ENCODE measurements around the gene MPV17L2.
"Not testable (repeated sequence)": the region's sequence is repeated elsewhere in the genome, so short reads cannot be mapped to it uniquely, and the experiment has no call there.

Gene MPV17L2

DNA sequence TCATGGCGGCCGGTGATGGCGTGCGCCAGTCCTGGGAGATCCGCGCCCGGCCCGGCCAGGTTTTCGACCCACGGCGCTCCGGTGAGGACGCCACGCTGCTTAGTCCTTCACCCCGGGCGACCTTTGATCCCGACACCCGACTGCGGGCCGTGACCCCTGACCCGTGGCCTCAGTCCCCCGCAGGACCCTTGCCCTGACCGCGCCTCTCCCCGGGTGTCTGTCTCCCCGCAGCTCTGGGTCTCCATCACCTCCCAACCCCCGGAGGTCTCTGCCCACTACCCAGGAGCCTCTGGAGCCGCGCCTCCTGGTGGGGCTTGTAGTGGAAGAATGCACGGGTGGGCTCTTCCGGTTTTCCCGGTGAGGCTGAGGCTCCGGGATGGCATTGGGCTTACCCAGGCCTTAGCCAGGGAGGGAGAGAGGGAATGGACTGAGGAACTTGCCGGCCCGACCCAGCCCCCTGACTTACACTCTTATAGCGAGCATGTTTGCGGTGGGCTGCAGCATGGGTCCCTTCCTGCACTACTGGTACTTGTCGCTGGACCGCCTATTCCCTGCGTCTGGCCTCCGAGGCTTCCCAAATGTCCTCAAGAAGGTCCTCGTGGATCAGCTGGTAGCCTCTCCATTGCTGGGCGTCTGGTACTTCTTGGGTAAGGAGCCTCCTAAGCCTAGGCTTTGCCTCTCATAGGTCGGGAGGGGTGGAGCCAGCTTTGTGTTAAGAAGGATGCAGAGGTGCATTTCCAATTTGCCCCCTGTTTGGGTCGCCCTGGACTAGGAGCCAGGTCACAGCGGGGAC lies 566 bp downstream of the MPV17L2 start:
- DNase-seq = no peak

DNA sequence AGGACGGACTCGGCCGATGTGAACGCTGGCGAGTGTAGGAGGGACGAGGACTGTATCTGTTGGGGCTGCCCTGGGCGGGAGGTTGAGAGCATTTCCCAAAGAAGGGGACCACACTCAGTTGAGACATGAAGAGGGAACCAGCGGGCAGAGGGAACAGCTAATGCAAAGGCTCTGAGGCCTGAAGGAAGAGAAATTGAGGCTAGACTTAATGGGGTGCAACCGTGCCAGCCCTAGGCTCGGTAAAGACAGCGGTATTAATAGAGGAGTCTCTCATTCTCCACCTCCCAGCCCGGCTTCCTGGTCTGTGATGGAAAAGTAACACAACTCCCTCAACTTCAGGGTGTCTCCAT lies 1.1 kb downstream of the MPV17L2 start:
- no peak for DNase-seq

DNA sequence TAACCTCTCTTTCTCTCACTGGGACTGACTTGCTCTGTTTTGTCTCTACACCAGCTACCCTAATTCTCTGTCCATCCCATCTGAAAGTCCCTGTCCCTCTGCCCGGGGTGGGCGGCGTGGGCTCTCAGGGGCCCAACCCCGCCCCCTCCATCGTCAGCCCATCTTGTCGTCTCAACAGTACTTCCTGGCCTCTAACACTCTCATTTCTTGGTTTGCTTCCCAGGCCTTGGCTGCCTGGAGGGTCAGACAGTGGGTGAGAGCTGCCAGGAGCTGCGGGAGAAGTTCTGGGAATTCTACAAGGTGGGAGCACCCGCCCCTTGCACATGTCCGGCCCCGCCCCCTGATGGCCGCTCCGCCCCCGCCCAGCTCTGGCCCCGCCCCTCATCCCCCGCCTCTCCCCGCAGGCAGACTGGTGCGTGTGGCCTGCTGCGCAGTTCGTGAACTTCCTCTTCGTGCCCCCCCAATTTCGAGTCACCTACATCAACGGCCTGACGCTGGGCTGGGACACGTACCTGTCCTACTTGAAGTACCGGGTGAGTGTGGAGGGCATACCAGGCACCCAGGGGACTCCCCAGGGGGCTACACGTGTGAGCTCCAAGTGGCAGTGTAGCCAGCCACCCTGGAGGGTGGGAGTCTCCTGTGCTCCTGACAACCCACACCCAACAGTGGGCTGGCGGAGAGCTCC lies 1.7 kb downstream of the MPV17L2 start:
- peak in 4 of 14 donors; percentile 8 to 55 (median 18) for DNase-seq

DNA sequence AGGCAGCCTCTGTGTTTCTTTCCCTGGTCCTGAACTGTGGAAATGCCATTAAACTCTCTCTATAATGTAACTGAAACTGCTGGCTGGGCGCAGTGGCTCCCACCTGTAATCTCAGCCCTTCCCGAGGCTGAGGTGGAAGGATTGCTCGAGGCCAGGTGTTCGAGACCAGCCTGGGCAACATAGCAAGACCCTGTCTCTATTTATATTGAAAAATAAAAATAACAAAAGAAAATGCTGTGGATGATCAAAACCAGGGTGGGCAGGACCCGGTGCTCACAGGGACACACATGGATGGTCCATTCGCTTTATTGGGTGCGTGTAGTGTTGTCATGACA lies 3.5 kb downstream of the MPV17L2 start:
- no peak for DNase-seq

DNA sequence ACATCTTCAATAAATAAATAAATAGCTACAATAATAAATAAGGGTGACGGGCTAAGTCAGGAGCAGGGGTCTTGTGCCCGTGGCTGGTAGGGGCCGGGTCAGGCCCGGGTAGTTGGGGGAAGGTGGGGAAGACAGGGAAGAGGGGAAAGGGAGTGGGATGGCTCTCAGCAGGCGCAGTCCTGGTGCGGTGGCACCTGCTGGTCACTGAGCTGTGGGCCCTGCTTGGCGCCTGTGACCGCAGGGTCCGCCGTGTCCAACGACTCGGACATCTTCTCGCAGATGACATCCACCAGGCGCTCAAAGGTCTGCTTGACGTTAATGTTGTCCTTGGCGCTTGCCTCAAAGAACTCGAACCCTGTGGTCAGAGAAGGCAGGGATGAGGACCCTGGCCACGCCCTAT lies 4.3 kb downstream of the MPV17L2 start:
- no peak for DNase-seq

DNA sequence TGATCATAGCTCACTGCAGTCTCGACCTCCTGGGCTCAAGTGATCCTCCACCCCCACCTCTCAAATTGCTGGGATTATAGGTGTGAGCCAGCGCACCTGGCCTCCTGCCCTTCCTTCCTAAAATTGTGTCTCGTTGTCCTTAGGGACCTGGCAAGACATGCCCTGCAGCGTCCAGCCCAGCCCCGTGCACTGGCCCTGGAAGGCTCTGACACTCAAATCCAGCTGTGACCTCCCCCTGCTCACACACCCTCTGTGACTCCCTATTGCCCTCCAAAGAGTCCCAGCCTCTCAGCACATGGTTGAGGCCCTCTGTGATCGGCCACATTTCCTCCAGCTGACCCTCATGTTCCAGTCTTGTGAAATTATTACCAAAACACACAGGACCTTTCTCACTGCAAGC lies 4.9 kb downstream of the MPV17L2 start:
- no peak for DNase-seq

DNA sequence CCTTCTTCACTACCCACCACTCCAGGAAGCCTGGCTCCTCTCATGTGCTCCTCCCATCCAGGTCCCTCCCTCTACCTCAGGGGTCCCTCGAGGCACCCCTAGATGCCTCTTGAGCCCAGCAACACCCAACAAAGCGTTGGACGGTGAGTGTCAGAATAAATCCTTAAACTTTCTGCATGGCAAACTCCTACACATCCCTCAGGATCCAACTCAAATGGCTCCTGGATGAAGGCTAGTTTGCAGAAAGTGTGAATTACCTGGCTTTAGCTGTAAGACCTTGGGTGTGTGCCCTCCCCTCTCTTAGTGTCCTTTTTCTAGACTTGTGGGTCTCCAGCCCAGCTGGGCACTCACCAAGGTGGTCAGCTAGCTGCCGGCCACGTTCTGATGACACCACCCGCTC lies 5.4 kb downstream of the MPV17L2 start:
- no peak for DNase-seq

DNA sequence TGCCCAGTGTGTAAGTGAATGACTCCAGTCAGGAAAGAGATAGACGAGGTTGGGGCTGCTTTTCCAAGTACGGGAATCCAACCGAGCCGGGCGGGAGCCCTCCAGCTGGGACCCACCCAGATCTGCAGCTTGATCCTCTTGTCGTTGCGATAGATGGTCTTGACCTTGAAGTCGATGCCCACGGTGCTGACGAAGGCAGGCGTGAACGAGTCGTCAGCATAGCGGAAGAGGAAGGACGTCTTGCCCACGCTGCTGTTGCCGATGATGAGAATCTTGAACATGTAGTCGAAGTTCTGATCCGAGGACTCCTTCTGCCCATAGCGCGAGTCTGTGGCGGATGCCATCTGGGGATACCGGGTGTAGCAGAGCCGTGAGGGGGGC lies 9.4 kb downstream of the MPV17L2 start:
- DNase-seq = no peak

DNA sequence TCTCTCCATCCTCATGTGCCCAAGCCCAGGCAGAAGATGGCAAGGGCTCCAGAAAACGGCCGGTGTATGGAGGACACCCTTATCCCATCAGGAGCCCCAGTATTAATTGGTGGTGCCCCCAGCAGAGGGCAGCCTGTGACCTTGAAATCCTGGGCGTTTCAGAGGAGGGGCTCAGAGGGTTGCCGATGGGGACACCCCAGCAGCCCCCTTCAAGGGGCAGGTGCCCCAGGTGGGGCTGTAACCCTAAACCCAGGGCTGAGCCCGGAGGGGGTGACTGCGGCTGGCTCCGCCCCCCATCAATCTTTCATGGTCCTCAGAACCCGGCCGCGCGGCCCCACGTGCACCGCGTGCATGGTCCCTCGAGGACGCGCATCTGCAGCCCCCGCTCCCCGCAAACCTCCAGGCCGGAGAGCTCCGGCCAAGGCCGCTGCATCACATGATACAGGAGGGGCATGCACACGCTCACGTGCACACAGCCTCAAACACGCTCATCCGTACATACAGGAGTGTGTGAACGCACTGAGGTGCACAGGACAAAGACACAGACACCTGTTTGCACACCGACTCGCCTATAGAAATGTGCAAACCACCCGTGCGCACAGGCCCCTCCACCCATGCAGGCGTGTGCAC lies 9.9 kb downstream of the MPV17L2 start:
- peak in 7 of 14 donors; percentile 30 to 51 (median 35) for DNase-seq

DNA sequence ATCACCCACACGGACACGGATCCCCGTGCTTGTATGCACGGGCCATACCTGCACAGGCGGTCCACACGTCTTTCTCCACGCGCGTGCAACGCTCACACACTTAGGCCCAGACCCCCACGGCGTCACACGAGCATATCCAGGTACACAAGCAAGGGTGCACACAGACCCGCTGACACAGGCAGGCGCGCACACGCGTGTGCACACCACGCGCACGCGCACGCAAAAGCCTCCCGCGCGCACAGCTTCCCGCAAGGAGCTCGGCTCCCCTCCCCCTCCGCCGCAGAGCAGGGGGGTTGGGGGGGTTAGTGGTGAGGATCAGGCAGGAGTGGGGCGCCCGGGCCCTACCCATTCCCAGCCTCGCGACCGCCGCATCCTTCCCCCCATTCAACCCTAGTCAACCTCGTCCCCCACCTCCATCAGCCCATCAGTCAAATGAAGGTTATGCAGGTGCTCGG lies 10.4 kb downstream of the MPV17L2 start:
- DNase-seq = peak in 5 of 14 donors; percentile 50 to 73 (median 66)

DNA sequence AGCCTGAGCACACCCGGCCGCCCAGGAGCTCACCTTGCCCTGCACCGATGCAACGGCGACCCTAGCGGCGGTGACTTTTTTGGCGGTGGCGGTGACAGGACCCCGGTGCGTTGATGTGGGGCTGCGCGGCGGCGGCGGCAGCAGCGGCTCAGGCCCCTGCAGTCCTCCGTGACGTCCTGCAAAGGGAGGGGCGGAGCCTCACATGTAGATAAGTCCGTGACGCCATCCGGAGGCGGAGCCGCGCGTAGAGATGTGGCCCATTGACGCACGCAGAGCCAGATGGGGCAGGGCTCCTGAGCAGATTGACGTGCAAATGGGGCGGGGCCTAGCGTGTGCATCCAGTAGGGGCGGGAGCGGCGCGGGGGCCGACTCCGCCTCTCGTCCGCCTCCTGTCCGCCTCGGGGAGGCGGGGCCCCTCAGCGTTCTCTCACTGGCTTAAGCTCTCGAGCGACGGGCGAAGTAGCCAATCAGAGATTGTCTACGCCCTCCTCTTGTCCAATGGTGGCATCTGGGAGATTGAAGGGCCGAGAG lies 10.9 kb downstream of the MPV17L2 start, which contains the start of gene RAB3A:
Gene RAB3A, minus strand, starts transcription at position 180 of the 531 bp plus-strand sequence. CDS start 1,302 bp downstream, outside the sequence.
- peak; percentile 85 to 100 (median 98) for DNase-seq

DNA sequence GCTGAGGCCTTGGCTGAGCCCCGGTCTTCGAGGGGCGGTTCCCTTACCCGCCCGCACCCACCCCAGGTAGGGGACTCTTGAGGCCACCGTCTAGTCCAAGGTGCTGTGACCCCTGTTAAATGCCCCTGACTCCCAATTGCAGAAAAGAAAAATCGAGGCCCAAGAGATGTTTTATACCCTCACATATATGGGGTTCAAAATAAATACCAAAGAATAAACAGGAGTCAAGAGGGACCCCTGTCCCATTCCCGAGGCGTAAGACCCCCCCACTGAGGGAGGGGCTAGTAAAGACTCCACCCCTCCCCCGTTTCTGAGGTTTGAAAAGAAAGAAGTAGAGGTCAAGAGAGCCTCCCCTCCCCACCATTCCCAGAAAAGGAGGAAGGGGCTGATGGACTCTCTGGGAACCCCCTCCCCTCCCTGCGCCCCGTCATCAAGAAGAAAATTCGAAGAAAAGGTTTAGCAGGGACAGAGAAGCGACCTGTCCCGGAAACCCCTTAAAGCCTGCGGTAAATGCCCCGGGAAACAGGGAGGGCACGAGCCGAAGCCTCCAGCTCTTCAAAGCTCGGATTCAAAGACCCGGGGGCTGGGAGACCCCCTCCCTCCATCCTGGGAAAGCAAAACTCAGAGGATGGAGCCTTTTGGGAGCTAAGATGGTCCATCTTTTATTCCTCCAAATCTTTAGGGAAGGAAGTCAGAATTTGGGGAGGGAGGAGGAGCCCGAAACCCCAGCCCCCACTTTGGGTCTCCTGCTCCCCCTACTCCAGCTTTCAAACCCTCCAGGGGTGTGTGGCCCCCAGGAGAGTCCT lies 11.6 kb downstream of the MPV17L2 start:
- DNase-seq = peak in 7 of 14 donors; percentile 55 to 79 (median 65)

DNA sequence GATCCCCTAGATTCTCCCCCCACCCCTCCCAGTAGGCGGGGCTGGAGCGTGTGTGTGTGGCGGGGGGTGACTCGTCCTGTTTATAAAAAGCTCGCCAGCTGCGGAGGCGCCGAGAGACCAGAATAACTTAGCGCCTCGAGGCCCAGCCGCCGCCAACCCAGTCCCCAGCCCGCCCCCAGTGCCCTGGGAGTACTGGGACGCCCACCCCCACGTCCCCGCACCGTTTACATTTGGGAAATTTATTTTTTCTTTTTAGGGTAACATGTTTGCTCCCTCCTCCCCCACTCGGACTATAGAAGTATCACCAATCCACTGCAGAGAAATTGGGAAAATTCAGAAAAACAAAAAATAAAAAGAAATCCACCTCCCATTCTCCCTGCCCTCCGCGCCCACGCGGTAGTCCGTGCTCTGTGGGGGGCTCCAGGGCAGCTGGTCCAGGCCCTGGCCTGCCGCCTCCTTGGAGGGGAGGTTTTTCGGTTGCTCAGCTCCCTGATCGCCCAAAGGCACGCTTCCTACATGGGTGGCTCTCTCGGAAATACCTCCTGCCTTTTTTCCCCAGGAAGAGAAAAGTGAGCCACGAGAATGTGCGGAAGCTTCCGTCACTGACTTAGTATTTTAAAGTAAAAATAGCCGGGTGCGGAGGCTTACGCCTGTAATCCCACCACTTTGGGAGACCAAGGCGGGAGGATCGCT lies 12.3 kb downstream of the MPV17L2 start:
- peak in 11 of 14 donors; percentile 8 to 75 (median 60) for DNase-seq

DNA sequence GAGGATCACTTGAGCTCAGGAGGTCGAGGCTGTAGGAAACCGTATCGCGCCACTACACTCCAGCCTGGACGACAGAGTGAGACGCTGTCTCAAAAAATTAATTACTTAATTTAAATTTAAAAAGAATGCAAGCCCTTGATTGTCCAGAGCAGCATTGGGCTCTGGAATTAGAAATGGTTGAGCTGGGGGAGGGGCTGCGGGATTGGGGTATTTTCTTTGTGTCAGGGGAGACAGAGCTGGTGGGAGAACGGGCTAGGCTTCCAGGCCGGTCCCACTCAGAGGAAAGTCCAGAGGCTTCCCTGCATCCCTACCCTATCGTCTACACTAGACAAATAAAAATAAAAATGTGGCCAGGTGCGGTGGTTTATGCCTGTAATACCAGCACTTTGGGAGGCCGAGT lies 13.0 kb downstream of the MPV17L2 start:
- no peak for DNase-seq

DNA sequence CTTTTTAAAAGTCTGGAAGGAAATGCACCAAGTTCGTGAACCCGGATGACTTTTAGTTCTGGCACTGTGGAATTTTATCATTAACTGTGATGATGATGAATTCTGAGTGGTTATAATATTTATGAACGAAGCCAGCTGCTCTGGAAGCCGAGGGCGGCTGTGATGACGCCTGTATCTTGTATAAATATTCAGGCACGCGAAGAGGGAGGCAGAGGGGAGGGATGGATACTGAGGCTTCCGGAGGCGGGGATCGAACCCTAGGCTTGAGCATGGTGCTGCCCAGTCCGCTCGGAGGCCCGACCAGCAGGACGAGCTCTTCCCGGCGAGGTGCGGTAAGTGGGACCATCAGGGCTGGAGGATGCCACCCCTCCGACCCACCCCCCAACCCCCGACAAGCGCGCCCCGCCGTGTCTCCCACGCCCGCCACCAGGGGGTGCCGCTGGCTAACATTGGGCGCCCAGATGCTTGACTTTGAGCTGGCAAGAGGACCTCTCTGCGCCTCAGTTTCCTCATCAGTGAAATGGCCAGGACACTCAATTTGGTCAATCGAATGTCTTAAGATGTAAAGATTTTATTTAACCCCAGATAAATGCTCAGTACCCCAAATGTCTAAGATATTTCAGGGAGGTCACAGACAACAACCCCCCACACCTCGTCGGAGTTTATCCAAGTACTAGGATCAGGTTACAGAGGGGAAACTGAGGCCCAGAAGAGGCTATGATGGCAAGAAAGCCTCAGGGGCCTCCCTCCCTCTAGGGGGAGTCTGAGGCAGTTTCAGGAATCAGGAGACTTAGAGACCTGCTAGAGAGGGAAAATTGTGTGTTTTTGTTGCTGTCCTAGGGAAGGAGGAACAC lies 15.3 kb downstream of the MPV17L2 start:
- peak in 1 of 14 donors; percentile 3 for DNase-seq

DNA sequence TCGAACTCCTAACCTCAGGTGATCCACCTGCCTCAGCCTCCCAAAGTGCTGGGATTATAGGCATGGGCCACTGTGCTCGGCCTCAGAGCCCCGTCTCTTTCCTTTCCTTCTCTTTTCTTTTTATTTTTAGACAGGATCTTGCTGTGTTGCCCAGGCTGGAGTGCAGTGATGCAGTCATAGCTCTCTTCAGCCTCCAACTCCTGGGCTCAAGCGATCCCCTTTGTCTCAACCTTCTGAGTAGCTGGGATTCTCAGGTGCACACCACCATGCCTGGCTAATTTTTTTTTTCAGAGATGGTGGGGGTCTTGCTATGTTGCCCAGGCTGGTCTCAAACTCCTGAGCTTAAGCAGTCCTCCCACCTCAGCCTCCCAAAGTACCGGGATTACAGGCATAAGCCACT lies 16.9 kb downstream of the MPV17L2 start:
- not testable (repeated sequence) for DNase-seq

DNA sequence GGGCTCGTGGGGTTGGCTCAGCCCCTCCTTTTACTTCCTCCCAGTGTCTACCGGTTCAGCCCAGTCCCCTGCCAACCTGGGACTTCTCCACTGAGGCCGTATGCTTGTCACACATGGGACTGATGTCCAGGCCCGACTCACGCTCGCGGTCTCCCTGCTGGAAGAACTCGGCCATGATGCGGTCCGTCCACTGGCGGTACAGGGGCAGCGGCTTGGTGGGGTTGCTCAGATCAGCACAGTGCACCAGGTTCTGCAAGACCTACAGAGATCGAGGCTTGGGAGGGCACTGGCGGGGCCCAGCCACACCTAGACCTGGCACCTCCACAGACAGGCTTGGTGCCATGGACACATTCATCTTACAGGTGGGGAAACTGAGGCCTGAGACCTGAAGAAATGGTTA lies 18.7 kb downstream of the MPV17L2 start:
- DNase-seq = no peak

DNA sequence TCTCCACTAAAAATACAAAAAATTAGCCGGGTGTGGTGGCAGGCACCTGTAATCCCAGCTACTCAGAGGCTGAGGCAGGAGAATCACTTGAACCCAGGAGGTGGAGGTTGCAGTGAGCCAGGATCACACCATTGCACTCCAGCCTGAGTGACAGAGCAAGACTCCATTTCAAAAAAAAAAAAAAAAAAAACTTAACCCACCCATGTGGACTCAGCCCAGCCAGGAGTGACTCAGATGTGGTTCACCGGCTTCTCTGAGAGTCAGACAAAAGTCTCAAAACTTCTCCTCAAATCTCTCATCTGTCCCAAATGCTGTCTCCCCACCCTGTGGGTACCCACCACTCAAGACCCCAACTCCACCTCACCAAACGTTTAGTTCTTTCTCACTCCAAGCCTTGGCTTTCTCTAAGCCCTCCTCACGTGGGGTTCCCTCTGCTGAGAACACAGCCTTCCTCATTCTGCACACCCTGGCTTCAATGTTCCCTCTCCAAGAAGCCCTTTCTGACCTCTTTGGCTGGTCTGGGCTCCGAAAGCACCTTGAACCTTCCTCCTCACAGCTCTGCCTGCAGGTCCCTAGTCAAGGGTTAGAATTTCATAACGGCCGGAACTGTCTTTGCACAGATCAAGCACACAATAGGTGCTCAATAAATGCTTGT lies 21.9 kb downstream of the MPV17L2 start:
- no peak for DNase-seq

DNA sequence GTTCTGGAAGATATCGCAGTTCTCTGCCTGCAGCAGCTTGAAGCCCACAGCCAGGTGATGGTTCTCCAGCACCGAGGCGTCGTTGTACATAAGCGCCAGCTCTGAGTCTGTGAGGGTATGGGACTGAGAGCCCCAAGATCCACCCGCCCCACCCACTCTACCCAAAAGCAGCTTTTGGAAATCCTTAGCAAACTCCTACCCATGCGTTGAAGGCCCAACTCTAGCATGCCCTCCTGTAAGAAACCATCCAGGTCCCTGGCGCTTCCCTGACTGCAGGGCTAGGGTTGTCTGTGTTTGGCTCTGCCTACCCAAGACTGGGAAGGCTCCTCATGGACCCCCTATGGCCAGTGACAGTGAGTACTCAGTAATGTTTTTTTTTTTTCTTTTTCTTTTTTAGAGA lies 23.8 kb downstream of the MPV17L2 start:
- DNase-seq = no peak

DNA sequence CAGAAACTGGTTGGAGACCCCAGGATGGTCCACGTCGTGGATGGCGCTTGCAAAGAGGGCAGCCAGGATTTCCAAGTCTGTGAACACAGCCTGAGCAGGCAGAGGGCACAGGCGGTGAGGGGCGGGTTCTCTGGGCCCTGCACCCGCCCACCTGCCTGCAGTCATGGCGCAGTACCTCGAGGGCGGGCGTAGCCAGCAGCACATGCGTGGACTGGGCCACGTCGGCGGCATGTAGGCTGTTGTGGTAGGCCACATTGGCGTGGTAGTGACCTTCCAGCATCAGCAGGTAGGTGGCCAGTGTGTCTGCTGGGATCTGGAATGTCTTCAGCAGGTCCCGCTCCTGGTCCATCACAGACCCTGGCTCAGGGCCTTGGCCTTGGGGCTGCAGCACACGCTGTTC lies 25.1 kb downstream of the MPV17L2 start:
- DNase-seq = no peak
